HFFc6 (cell line): ENCODE measurements around the gene CHD9NB. TPM values are rescaled to one million over a fixed set of nuclear protein-coding genes. Genes with fewer than 3 reads are reported as not detected.

Experiments used
- DNase-seq: peaks from one replicate; pipeline ENCODE4 v3.0.0-alpha.2; 2018
- H3K27ac Mint-ChIP-seq: 2 replicates; pipeline ENCODE4 v1.8.0; 2020; ENCODE audit warnings: mild to moderate bottlenecking, mixed read lengths
- H3K27me3 Mint-ChIP-seq: 2 replicates; pipeline ENCODE4 v1.8.0; 2021; ENCODE audit warnings: mild to moderate bottlenecking, moderate library complexity, mixed read lengths; ENCODE audit not compliant: insufficient read depth
- H3K36me3 Mint-ChIP-seq: 2 replicates; pipeline ENCODE4 v1.8.0; 2021; ENCODE audit warnings: low read depth, mixed read lengths
- H3K4me1 Mint-ChIP-seq: 2 replicates; pipeline ENCODE4 v1.8.0; 2020; ENCODE audit warnings: low read depth, mixed read lengths
- H3K4me3 Mint-ChIP-seq: 2 replicates; pipeline ENCODE4 v1.8.0; 2020; ENCODE audit warnings: mild to moderate bottlenecking, moderate library complexity, mixed read lengths
- H3K9me3 Mint-ChIP-seq: 2 replicates; pipeline ENCODE4 v1.8.0; 2020; ENCODE audit warnings: mild to moderate bottlenecking, mixed read lengths
- total RNA-seq, 6 experiments: library from RNA; stranded (reverse); fragmentation: NEBNext Ultra II Directional; extraction: Animal tissue kit (Norgen Biotek cat#: 25700); gene quantifications; 2 replicates in 1 of 6; 3 replicates in 5 of 6; pipeline ENCODE4 v1.2.3, GENCODE V29; 2021
- TF ChIP-seq, protein P1 (sequence below): fragments of 200-600 bp; sonication (generic); IDR thresholded peaks from 2 replicates; pipeline ENCODE4 v1.5.0; 2021; ENCODE audit warnings: antibody characterized with exemption, mild to moderate bottlenecking

Gene CHD9NB
- total RNA-seq, 6 experiments from 2014 or later, result 2.1 to 4.0 (median 3.1) TPM

GRCh38 chr16:53091466-53092211, 38.9 kb upstream of the CHD9NB start:
- peak overlapping the region; percentile 93 for H3K27ac Mint-ChIP-seq
- peak; percentile 89 for DNase-seq
- no peaks in the 10 kb centered on the region for H3K9me3 Mint-ChIP-seq
- TF ChIP-seq, protein P1, sequence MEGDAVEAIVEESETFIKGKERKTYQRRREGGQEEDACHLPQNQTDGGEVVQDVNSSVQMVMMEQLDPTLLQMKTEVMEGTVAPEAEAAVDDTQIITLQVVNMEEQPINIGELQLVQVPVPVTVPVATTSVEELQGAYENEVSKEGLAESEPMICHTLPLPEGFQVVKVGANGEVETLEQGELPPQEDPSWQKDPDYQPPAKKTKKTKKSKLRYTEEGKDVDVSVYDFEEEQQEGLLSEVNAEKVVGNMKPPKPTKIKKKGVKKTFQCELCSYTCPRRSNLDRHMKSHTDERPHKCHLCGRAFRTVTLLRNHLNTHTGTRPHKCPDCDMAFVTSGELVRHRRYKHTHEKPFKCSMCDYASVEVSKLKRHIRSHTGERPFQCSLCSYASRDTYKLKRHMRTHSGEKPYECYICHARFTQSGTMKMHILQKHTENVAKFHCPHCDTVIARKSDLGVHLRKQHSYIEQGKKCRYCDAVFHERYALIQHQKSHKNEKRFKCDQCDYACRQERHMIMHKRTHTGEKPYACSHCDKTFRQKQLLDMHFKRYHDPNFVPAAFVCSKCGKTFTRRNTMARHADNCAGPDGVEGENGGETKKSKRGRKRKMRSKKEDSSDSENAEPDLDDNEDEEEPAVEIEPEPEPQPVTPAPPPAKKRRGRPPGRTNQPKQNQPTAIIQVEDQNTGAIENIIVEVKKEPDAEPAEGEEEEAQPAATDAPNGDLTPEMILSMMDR, result no peak
- peak overlapping the region; percentile 83 for H3K4me3 Mint-ChIP-seq
- peaks cover 65% of the 10 kb centered on the region for H3K4me1 Mint-ChIP-seq
- no peaks in the 10 kb centered on the region for H3K27me3 Mint-ChIP-seq
- H3K36me3 Mint-ChIP-seq, result peaks cover 4% of the 10 kb centered on the region; the same call in 1 of the 2 replicates

DNA sequence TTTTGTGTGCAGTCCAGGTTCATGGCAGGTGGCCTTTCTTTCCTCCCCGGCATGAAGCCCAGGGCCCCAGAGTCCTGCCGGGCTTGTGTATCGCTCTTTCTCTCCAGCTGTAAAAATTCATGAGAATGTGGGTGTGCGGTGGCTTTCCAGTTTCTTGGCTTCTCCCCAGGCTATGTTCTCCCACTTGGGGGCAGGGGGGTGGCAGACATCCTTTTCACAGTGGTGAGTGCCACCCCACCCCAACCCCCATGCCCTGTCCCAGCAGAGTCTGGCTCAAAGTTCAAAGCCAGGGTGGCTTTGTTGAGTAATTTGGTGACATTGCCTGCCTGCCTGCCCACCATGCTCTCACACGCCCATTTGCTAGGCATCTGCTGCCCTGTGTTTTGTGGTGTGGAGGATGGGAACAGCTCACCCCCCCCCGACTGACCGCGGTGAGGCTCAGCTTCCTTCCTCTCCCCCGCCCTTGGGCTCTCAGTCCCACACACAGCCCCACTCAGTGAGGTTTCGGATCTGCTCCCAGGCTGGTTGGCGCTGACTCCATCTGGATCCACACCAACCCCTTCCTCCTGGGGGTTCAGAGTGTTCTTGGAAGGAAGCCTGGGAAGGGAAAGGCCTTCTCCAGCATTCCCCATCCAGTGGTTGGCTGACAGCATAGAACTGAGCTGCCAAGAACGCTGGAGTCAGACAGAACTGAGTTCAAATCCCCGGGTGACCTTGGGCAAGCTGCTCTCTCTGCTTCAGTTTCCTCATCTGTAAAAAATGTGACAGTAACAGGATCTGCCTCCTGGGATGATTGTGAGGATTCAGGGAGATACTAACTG, 38.1 kb upstream of the CHD9NB start:
- Mint-ChIP-seq H3K27ac (peak overlapping the region; percentile 93), H3K9me3 (no peaks in the 10 kb centered on the region), H3K36me3 (peaks cover 4% of the 10 kb centered on the region), H3K4me1 (peaks cover 74% of the 10 kb centered on the region), H3K27me3 (no peaks in the 10 kb centered on the region), H3K4me3 (peak overlapping the region; percentile 83)
- peak; percentile 92 for DNase-seq
- TF ChIP-seq, protein P1, result no peak

DNA sequence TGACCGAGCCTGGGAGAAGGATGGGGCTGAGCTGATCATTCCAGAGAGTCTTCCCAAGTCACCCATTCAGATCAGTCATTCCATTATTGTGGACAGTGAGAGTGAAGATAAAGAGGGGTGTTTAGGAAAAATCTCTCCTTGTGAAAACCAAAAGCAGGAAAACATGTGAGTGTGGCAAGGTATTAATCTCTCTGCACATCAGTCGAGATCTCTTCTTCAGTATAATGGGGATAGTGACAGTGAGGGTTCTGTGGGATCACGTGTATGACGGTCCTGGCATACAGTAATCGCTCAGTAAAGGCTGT, 37.5 kb upstream of the CHD9NB start:
- Mint-ChIP-seq H3K36me3 (peaks cover 4% of the 10 kb centered on the region), H3K9me3 (no peaks in the 10 kb centered on the region), H3K4me3 (peak overlapping the region; percentile 83), H3K27ac (peak overlapping the region; percentile 93), H3K27me3 (no peaks in the 10 kb centered on the region), H3K4me1 (peaks cover 79% of the 10 kb centered on the region)
- TF ChIP-seq, protein P1, result no peak
- no peak for DNase-seq

- TF ChIP-seq, protein P1, result no peak
- peak overlapping the region; percentile 83 for H3K4me3 Mint-ChIP-seq
- H3K4me1 Mint-ChIP-seq, result peaks cover 79% of the 10 kb centered on the region
- no peaks in the 10 kb centered on the region; the same call in 1 of the 2 replicates for H3K36me3 Mint-ChIP-seq
- no peaks in the 10 kb centered on the region for H3K9me3 Mint-ChIP-seq
- no peak for DNase-seq
- H3K27me3 Mint-ChIP-seq, result no peaks in the 10 kb centered on the region
- H3K27ac Mint-ChIP-seq, result peak overlapping the region; percentile 93
Observed at GRCh38 chr16:53089434-53090285, 37.0 kb upstream of the CHD9NB start.

DNA sequence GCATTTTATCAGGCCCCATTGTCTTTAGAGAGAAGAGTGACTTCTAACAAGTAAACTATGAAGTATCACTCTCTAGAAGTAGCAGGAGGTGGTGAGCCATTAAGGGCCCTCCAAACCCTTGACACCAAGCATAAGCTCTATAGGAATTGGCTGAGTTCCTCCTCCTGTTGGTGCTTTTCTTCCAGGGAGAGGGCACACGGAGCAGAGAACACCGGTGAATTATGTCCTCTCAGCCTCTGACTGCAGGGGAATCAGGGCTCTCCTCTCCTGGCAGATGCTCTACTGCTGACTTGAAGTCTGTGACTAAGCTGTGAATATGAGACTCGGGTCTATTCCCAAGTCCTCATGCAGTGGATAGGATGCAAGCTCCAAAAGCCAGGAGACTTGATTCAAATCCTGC, 34.4 kb upstream of the CHD9NB start:
- Mint-ChIP-seq H3K27me3 (peaks cover 6% of the 10 kb centered on the region), H3K9me3 (no peaks in the 10 kb centered on the region), H3K4me3 (no peak overlapping the region), H3K36me3 (peaks cover 11% of the 10 kb centered on the region), H3K27ac (peak overlapping the region; percentile 49), H3K4me1 (peaks cover 83% of the 10 kb centered on the region)
- DNase-seq, result peak; percentile 51
- TF ChIP-seq, protein P1, result no peak
